Measurements from ENCODE around the gene ZNF789. TPM values are rescaled to one million over a fixed set of nuclear protein-coding genes. Genes with fewer than 3 reads are reported as not detected.

Gene ZNF789
- total RNA-seq, 1 donor from 2014 or later: 11.4 TPM

GRCh38 chr7:99457650-99458493 is 14.8 kb upstream of the ZNF789 start:
- DNase-seq (ENCODE audit: extremely low read depth, low read depth, low spot score): no peak

GRCh38 chr7:99459087-99459486 is 13.6 kb upstream of the ZNF789 start:
- no peak for DNase-seq (ENCODE audit: extremely low read depth, low read depth, low spot score)

- no peak for DNase-seq (ENCODE audit: extremely low read depth, low read depth, low spot score)
These were observed 12.0 kb upstream of the ZNF789 start for GRCh38 chr7:99460651-99461050.

GRCh38 chr7:99461221-99461620 is 11.5 kb upstream of the ZNF789 start:
- DNase-seq (ENCODE audit: extremely low read depth, low read depth, low spot score): no peak

GRCh38 chr7:99465421-99465768 is 7.3 kb upstream of the ZNF789 start:
- DNase-seq (ENCODE audit: extremely low read depth, low read depth, low spot score): no peak

GRCh38 chr7:99468336-99468918 is 4.3 kb upstream of the ZNF789 start:
- DNase-seq (ENCODE audit: extremely low read depth, low read depth, low spot score): no peak

- no peak for DNase-seq (ENCODE audit: extremely low read depth, low read depth, low spot score)
These were observed 3.2 kb upstream of the ZNF789 start for GRCh38 chr7:99469381-99470065.

GRCh38 chr7:99473315-99473596 is 566 bp downstream of the ZNF789 start:
- DNase-seq (ENCODE audit: extremely low read depth, low read depth, low spot score): peak; percentile 52

GRCh38 chr7:99476107-99476506 is 3.4 kb downstream of the ZNF789 start:
- no peak for DNase-seq (ENCODE audit: extremely low read depth, low read depth, low spot score)

GRCh38 chr7:99478464-99479440 is 6.1 kb downstream of the ZNF789 start:
- DNase-seq (ENCODE audit: extremely low read depth, low read depth, low spot score): no peak

GRCh38 chr7:99485094-99485493 is 12.4 kb downstream of the ZNF789 start:
- no peak for DNase-seq (ENCODE audit: extremely low read depth, low read depth, low spot score)

GRCh38 chr7:99489235-99489634 is 16.5 kb downstream of the ZNF789 start:
- no peak for DNase-seq (ENCODE audit: extremely low read depth, low read depth, low spot score)

GRCh38 chr7:99490878-99491277 is 18.2 kb downstream of the ZNF789 start:
- no peak for DNase-seq (ENCODE audit: extremely low read depth, low read depth, low spot score)

- DNase-seq (ENCODE audit: extremely low read depth, low read depth, low spot score): no peak
These were observed 21.1 kb downstream of the ZNF789 start for GRCh38 chr7:99493823-99494222.

- no peak for DNase-seq (ENCODE audit: extremely low read depth, low read depth, low spot score)
These were observed 25.3 kb downstream of the ZNF789 start for GRCh38 chr7:99497766-99498545.

- no peak for DNase-seq (ENCODE audit: extremely low read depth, low read depth, low spot score)
These were observed 25.9 kb downstream of the ZNF789 start for GRCh38 chr7:99498546-99498944.

GRCh38 chr7:99499371-99499720 is 26.7 kb downstream of the ZNF789 start:
- no peak for DNase-seq (ENCODE audit: extremely low read depth, low read depth, low spot score)

- peak; percentile 44 for DNase-seq (ENCODE audit: extremely low read depth, low read depth, low spot score)
These were observed 27.3 kb downstream of the ZNF789 start, which contains the start of gene ZNF394 for GRCh38 chr7:99499721-99500636. Gene ZNF394 (minus strand): TSS chr7:99500281. CDS start chr7:99500093, 188 bp downstream.

GRCh38 chr7:99500637-99501009 is 27.9 kb downstream of the ZNF789 start:
- DNase-seq (ENCODE audit: extremely low read depth, low read depth, low spot score): no peak
